HG03060 (cell line): Measurements from ENCODE around the gene NFIA.

Experiments used
- ATAC-seq: cut with Tn5 transposase; IDR thresholded peaks from one replicate; pipeline ENCODE4 v1.9.1; 2021; ENCODE audit warnings: low read depth, moderate number of reproducible peaks; ENCODE audit not compliant: unreplicated experiment

The NFIA gene

GRCh38 chr1:61501971-61502916 is 419.9 kb downstream of the NFIA start:
- ATAC-seq, result no peak

DNA sequence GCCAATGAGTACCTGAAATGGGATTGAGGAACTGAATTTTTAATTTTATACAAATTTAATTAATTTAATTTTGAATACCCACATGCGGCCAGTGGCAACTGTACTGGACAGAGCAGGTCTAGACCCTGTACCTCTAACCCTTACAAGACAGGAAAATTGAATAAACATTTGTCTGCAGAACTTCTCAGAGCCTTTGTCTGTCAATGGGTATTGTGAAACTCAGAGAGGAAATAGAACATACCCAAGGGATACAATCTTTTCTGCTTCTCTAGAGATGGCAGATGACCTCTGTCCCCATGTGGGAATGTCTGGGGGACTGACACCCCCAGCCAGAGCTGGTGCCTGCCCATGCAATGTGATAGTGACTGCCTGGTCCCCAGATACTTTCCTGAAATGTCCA is 421.9 kb downstream of the NFIA start:
- ATAC-seq, result no peak

- ATAC-seq, result no peak
Observed at GRCh38 chr1:61504852-61505390, 422.6 kb downstream of the NFIA start.

GRCh38 chr1:61506236-61506635 is 423.9 kb downstream of the NFIA start:
- no peak for ATAC-seq

GRCh38 chr1:61506944-61507500 is 424.7 kb downstream of the NFIA start:
- ATAC-seq, result no peak
